ENCODE data around the gene USP15. TPM values are rescaled to one million over a fixed set of nuclear protein-coding genes. Genes with fewer than 3 reads are reported as not detected.
"Not testable (repeated sequence)": the region's sequence is repeated elsewhere in the genome, so short reads cannot be mapped to it uniquely, and the experiment has no call there.

Gene USP15
- total and polyA plus RNA-seq, 3 experiments from 2014 or later = 59.5 to 99.0 (median 90.9) TPM

DNA sequence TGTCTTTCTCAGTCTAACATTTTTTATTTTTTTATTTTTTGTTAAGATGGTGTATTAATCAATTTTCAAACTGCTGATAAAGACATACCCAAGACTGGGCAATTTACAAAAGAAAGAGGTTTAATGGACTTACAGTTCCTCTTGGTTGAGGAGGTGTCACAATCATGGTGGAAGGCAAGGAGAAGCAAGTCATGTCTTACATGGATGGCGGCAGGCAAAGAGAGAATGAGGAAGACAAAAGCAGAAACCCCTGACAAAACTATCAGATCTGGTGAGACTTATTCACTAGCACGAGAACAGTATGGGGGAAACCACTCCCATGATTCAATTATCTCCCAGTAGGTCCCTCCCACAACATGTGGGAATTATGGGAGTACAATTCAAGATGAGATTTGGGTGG, 195.2 kb downstream of the USP15 start:
- H3K36me3 ChIP-seq (ENCODE audit: insufficient read depth, low read length); H3K9me3 Mint-ChIP-seq; H3K4me3 ChIP-seq (ENCODE audit: low read length); H3K27ac Mint-ChIP-seq; CTCF ChIA-PET; H3K36me3 Mint-ChIP-seq; H3K4me1 ChIP-seq (ENCODE audit: insufficient read depth, low read length); H3K4me1 Mint-ChIP-seq; H3K4me3 Mint-ChIP-seq; POLR2A ChIA-PET; H3K27me3 ChIP-seq (ENCODE audit: insufficient read depth, low read length, poor library complexity, severe bottlenecking); H3K27ac ChIP-seq (ENCODE audit: low read depth, low read length); DNase-seq; H3K9me3 ChIP-seq (ENCODE audit: low read length): not testable (repeated sequence)
- H3K27me3 Mint-ChIP-seq = peaks cover 8 to 22% of the 10 kb centered on the region in 2 donors

DNA sequence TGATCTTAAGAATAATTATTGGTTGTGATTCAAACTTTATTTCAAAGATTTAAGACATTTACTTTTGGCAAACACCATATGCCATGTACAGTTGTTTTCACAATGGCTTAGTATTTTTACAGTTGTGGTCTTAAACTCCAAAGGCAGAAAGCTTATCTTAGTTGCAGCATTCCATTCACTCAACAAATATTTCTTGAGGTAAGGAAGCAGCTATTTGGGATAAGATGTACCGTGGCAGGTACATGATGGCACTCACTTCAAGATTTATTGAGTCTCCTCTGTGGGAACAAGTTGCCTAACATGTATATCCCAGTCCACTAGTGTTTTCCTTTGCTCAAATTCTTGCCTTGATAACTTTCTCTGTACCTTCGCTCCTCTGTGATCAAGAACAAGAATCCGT, 198.4 kb downstream of the USP15 start:
- Mint-ChIP-seq H3K4me3 (no peak overlapping the region), H3K27me3 (peaks cover 5 to 20% of the 10 kb centered on the region in 2 donors), H3K27ac (no peak overlapping the region), H3K36me3 (peaks cover 0 to 6% (median 2%) of the 10 kb centered on the region in 3 donors), H3K4me1 (no peaks in the 10 kb centered on the region), H3K9me3 (peaks cover 7 to 15% (median 11%) of the 10 kb centered on the region in 5 donors)
- ChIA-PET POLR2A (no interaction called here), CTCF (no interaction called here)
- H3K4me1 ChIP-seq (ENCODE audit: insufficient read depth, low read length) = no peaks in the 10 kb centered on the region
- no peaks in the 10 kb centered on the region for H3K27me3 ChIP-seq (ENCODE audit: insufficient read depth, low read length, poor library complexity, severe bottlenecking)
- H3K36me3 ChIP-seq (ENCODE audit: insufficient read depth, low read length) = no peaks in the 10 kb centered on the region
- DNase-seq = no peak
- H3K9me3 ChIP-seq (ENCODE audit: low read length) = no peaks in the 10 kb centered on the region
- no peak overlapping the region for H3K4me3 ChIP-seq (ENCODE audit: low read length)
- no peak overlapping the region for H3K27ac ChIP-seq (ENCODE audit: low read depth, low read length)

DNA sequence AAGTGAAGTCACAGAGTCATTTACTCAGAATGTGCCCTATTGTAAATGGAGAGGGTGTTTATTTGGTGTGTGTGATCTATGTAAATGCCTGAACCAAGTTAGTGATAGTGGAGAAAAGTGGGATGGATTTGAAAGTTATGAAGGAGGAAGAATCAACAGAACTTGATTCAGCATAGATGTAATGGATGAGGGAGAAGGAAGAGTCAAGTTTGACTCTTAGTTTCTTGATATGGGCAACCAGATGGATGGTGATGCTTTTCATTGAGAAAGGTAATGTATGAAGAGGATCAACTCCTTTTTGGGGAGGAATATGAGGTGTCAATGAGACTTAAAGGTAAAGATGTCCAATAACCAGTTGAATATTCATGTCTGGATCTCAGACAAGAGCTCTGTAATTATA, 199.8 kb downstream of the USP15 start:
- H3K27ac Mint-ChIP-seq = no peak overlapping the region
- ChIA-PET CTCF (interaction anchor here (2.1 kb wide), 1 partner anchor 22 kb away, joined by 6 read pairs; no protein-coding TSS in a partner anchor), POLR2A (no interaction called here)

DNA sequence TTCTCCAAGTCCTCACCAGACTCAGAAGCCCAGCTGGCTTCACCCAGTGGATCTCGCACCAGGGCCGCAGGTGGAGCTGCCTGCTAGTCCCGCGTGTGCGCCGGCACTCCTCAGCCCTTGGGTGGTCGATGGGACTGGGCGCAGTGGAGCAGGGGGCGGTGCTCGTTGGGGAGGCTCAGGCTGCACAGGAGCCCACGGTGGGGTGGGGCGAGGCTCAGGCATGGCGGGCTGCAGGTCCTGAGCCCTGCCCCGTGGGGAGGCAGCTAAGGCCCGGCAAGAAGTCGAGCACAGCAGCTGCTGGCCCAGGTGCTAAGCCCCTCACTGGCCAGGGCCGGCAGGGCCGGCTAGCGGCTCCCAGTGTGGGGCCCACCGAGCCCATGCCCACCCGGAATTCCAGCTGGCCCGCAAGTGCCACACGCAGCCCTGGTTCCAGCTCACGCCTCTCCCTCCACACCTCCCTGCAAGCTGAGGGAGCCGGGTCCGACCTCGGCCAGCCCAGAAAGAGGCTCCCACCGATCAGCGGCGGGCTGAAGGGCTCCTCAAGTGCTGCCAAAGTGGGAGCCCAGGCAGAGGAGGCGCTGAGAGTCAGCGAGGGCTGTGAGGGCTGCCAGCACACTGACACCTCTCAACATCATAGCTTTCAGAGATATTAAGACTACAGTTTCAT, 201.1 kb downstream of the USP15 start:
- POLR2A ChIA-PET; H3K27ac Mint-ChIP-seq; H3K4me1 ChIP-seq (ENCODE audit: insufficient read depth, low read length); H3K4me3 ChIP-seq (ENCODE audit: low read length); H3K9me3 ChIP-seq (ENCODE audit: low read length); H3K36me3 Mint-ChIP-seq; H3K27ac ChIP-seq (ENCODE audit: low read depth, low read length); DNase-seq; H3K4me3 Mint-ChIP-seq; H3K36me3 ChIP-seq (ENCODE audit: insufficient read depth, low read length); H3K27me3 ChIP-seq (ENCODE audit: insufficient read depth, low read length, poor library complexity, severe bottlenecking): not testable (repeated sequence)
- Mint-ChIP-seq H3K4me1 (peaks cover 7 to 11% (median 8%) of the 10 kb centered on the region in 3 donors), H3K9me3 (peaks cover 6 to 18% (median 16%) of the 10 kb centered on the region in 5 donors), H3K27me3 (peaks cover 2 to 11% of the 10 kb centered on the region in 2 donors)
- CTCF ChIA-PET = interaction anchor here (2.1 kb wide), 1 partner anchor 23 kb away, joined by 6 read pairs; no protein-coding TSS in a partner anchor

More for the DNA sequence above, 199.8 kb downstream of the USP15 start:
- Histone ChIP-seq H3K4me3 (ENCODE audit: low read length) (no peak overlapping the region), H3K27me3 (ENCODE audit: insufficient read depth, low read length, poor library complexity, severe bottlenecking) (no peaks in the 10 kb centered on the region), H3K36me3 (ENCODE audit: insufficient read depth, low read length) (no peaks in the 10 kb centered on the region), H3K9me3 (ENCODE audit: low read length) (no peaks in the 10 kb centered on the region), H3K27ac (ENCODE audit: low read depth, low read length) (no peak overlapping the region), H3K4me1 (ENCODE audit: insufficient read depth, low read length) (no peaks in the 10 kb centered on the region)
- Mint-ChIP-seq H3K27me3 (peaks cover 5 to 20% of the 10 kb centered on the region in 2 donors), H3K4me3 (no peak overlapping the region), H3K4me1 (no peaks in the 10 kb centered on the region), H3K36me3 (peaks cover 0 to 9% (median 2%) of the 10 kb centered on the region in 3 donors), H3K9me3 (peaks cover 9 to 18% (median 16%) of the 10 kb centered on the region in 5 donors)
- DNase-seq = no peak

DNA sequence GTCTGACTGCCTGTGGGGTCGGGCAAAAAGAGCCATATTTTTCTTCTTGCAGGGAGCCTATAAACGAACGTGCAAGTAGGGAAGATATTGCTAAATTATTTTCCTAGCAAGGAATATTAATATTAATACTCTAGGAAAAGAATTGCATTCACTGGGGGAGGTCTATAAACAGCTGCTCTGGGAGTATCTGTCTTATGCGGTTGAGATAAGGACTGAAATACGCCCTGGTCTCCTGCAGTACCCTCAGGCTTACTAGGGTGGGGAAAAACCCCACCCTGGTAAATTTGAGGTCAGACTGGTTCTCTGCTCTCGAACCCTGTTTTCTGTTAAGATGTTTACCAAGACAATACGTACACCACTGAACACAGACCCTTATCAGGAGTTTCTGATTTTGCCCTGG, 203.0 kb downstream of the USP15 start:
- DNase-seq; H3K27ac ChIP-seq (ENCODE audit: low read depth, low read length); H3K27me3 ChIP-seq (ENCODE audit: insufficient read depth, low read length, poor library complexity, severe bottlenecking); H3K9me3 ChIP-seq (ENCODE audit: low read length); H3K36me3 ChIP-seq (ENCODE audit: insufficient read depth, low read length); POLR2A ChIA-PET; H3K4me3 ChIP-seq (ENCODE audit: low read length); CTCF ChIA-PET: not testable (repeated sequence)
- peak overlapping the region in 1 of 8 donors; percentile 5 for H3K27ac Mint-ChIP-seq
- peak overlapping the region in 1 of 7 donors; percentile 57 for H3K4me3 Mint-ChIP-seq
- peaks cover 1 to 11% of the 10 kb centered on the region in 2 donors for H3K27me3 Mint-ChIP-seq
- peaks cover 15 to 24% (median 19%) of the 10 kb centered on the region in 3 donors for H3K4me1 Mint-ChIP-seq
- H3K36me3 Mint-ChIP-seq = peaks cover 2 to 16% (median 5%) of the 10 kb centered on the region in 3 donors
- H3K9me3 Mint-ChIP-seq = peaks cover 6 to 18% (median 16%) of the 10 kb centered on the region in 5 donors
- peaks cover 15% of the 10 kb centered on the region for H3K4me1 ChIP-seq (ENCODE audit: insufficient read depth, low read length)

Other genes starting within 250 kb of the USP15 start
- gene MON2, start 206.4 kb downstream of the USP15 start, total RNA-seq = 10 to 100 TPM; 27.9 to 29.7 TPM
- 15.8 TPM for gene MON2, start 206.4 kb downstream of the USP15 start, polyA plus RNA-seq

Measured in CD8-positive, alpha-beta memory T cell (primary cell).